ENCODE measurements around the gene JDP2.

- TF ChIP-seq CTCF (IDR thresholded peaks at IDR 0.05; ENCODE audit: insufficient read depth, low read depth, low read length) (no peak), EZH2 (IDR thresholded peaks at IDR 0.05; ENCODE audit: insufficient read depth, low read length) (no peak)
These were observed 54.5 kb downstream of the JDP2 start for GRCh38 chr14:75482366-75482765.
